ENCODE results near the gene OOSP1.
"Not testable (repeated sequence)": the region's sequence is repeated elsewhere in the genome, so short reads cannot be mapped to it uniquely, and the experiment has no call there.

OOSP1 gene

GRCh38 chr11:59981106-59981770 is 43.0 kb downstream of the OOSP1 start:
- Histone ChIP-seq H3K27ac (no peak overlapping the region), H3K4me3 (ENCODE audit: low read depth, low read length) (no peak overlapping the region), H3K36me3 (replicated peaks) (no peaks in the 10 kb centered on the region), H3K27me3 (replicated peaks) (no peaks in the 10 kb centered on the region)
- in situ Hi-C loops (cut with HindIII; ENCODE audit: low pct_ligation_motif_present, low sequenced_read_pairs): no loop called here
- no peak for DNase-seq
- no peak for TF ChIP-seq CTCF (IDR thresholded peaks at IDR 0.05; ENCODE audit: low read depth, low read length, missing control alignments)

GRCh38 chr11:59982037-59982436 is 43.8 kb downstream of the OOSP1 start:
- H3K36me3 ChIP-seq (replicated peaks); H3K4me3 ChIP-seq (ENCODE audit: low read depth, low read length); in situ Hi-C loops (cut with HindIII; ENCODE audit: low pct_ligation_motif_present, low sequenced_read_pairs); DNase-seq; H3K27ac ChIP-seq; H3K27me3 ChIP-seq (replicated peaks): not testable (repeated sequence)

DNA sequence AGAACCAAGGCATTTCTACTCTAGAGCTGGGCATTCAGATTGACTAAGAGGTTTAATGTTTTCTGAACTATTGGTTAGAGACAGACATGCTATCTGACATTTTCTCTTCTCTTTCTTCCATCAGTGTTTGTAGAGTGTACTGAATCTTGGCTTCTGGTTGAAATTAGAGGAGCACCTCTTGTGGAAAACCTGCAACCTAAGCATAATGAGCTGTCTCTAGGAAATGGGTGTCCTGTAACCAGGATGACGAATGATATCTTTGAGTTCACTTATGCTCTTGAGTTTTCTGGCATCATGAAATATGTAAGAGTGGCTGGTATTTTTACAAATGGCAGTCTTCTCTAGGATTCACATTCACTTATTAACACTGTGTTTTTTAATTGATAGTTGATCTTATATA is 45.0 kb downstream of the OOSP1 start:
- no peaks in the 10 kb centered on the region for H3K27me3 ChIP-seq (replicated peaks)
- no peak overlapping the region for H3K4me3 ChIP-seq (ENCODE audit: low read depth, low read length)

DNA sequence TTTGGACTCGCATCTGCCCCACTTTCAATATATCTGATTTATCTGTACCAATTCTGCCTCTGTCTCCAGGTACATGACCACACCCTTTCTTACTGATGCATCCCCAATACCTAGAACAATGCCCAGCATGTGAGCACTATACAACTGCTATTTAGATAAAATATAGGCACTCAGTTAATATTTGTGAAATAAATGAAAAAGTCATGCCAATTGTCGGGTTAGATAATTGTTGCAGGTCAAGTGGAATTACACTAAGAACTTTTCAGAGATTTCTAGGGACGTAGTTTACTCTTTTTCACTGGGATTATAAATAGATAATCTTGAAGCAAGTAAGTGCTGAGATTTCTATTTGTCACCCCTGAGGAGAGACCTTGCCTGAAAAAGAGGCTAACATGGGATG is 46.1 kb downstream of the OOSP1 start:
- in situ Hi-C loops (cut with HindIII; ENCODE audit: low pct_ligation_motif_present, low sequenced_read_pairs): no loop called here
- no peak for DNase-seq
- Histone ChIP-seq H3K36me3 (replicated peaks) (no peaks in the 10 kb centered on the region), H3K27ac (no peak overlapping the region), H3K27me3 (replicated peaks) (no peaks in the 10 kb centered on the region), H3K4me3 (ENCODE audit: low read depth, low read length) (no peak overlapping the region)
- TF ChIP-seq CTCF (IDR thresholded peaks at IDR 0.05; ENCODE audit: low read depth, low read length, missing control alignments): no peak

More for the DNA sequence above, 45.0 kb downstream of the OOSP1 start:
- in situ Hi-C loops (cut with HindIII; ENCODE audit: low pct_ligation_motif_present, low sequenced_read_pairs): no loop called here
- no peak for TF ChIP-seq CTCF (IDR thresholded peaks at IDR 0.05; ENCODE audit: low read depth, low read length, missing control alignments)
- DNase-seq: no peak
- Histone ChIP-seq H3K27ac (no peak overlapping the region), H3K36me3 (replicated peaks) (no peaks in the 10 kb centered on the region)

DNA sequence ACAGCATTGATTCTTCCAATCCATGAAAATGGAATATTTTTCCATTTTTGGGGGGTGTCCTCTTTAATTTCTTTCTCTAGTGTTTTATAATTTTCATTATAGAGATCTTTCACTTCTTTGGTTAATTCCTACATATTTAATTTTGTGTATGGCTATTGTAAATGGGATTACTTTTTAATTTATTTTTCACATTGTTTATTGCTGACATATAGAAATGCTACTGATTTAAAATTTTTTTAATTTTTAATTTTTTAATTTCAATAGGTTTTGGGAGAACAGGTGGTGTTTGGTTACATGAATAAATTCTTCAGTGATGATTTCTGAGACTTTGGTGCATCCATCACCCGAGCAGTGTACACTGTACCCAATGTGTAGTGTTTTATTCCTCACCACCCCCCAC is 52.2 kb downstream of the OOSP1 start:
- Histone ChIP-seq H3K4me3 (ENCODE audit: low read depth, low read length) (no peak overlapping the region), H3K27me3 (replicated peaks) (no peaks in the 10 kb centered on the region), H3K27ac (no peak overlapping the region), H3K36me3 (replicated peaks) (no peaks in the 10 kb centered on the region)
- in situ Hi-C loops (cut with HindIII; ENCODE audit: low pct_ligation_motif_present, low sequenced_read_pairs): no loop called here
- no peak for TF ChIP-seq CTCF (IDR thresholded peaks at IDR 0.05; ENCODE audit: low read depth, low read length, missing control alignments)
- DNase-seq: no peak

- in situ Hi-C loops (cut with HindIII; ENCODE audit: low pct_ligation_motif_present, low sequenced_read_pairs): no loop called here
- no peak for DNase-seq
- no peak for TF ChIP-seq CTCF (IDR thresholded peaks at IDR 0.05; ENCODE audit: low read depth, low read length, missing control alignments)
- Histone ChIP-seq H3K4me3 (ENCODE audit: low read depth, low read length) (no peak overlapping the region), H3K36me3 (replicated peaks) (no peaks in the 10 kb centered on the region), H3K27me3 (replicated peaks) (no peaks in the 10 kb centered on the region), H3K27ac (no peak overlapping the region)
These were observed 54.2 kb downstream of the OOSP1 start for GRCh38 chr11:59992425-59992824.
